ENCODE measurements around the gene EHD4. TPM values are rescaled to one million over a fixed set of nuclear protein-coding genes. Genes with fewer than 3 reads are reported as not detected.

Gene EHD4
- polyA plus RNA-seq, 1 of the 3 experiments (the other 2 are of a cell fraction), result 17.5 TPM

DNA sequence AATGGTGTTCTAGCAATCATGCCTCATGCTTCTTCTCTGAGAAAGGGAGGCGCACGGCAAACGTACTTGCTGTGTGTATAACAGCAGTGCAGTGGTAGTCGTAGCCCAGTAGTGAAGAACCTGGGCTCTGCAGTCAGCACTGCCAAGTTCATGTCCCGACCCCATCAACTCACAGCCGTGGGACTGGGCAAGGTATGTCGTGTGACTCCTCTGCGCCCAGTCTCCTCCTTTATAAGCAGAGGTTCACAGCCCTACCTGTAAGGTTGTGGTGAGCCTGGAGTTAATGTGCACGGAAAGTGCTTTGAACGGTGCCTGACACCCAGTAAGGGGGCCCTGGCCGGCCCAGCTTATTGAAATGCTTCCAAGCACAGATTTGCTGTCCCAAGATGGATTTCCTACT lies 26.6 kb downstream of the EHD4 start:
- 96% methylated on average over 5 of the region's 11 CpGs for WGBS (ENCODE audit: low lambda C conversion rate)
- no peak for DNase-seq
- Histone ChIP-seq H3K9me3 (no peaks in the 10 kb centered on the region), H3K4me1 (ENCODE audit: control insufficient read depth in 1 of 2, insufficient read depth in 2 of 2, low read depth in 1 of 2, low read length in 1 of 2) (peaks cover 7 to 34% of the 10 kb centered on the region in 2 experiments; a peak in 3 of 4 replicates), H3K27ac (ENCODE audit: low read depth in 2 of 2, low read length in 1 of 2) (no peak overlapping the region), H3K36me3 (replicated peaks in 1 of 2; ENCODE audit: control insufficient read depth in 1 of 2, insufficient read depth in 2 of 2, low read length in 1 of 2) (no peaks in the 10 kb centered on the region), H3K27me3 (ENCODE audit: insufficient read depth) (no peaks in the 10 kb centered on the region), H3K9ac (no peak overlapping the region), H3K4me3 (ENCODE audit: low read depth in 2 of 2, low read length in 1 of 2) (no peak overlapping the region), H2AFZ (ENCODE audit: low read depth) (no peak overlapping the region), H3K79me2 (ENCODE audit: insufficient read depth) (peaks cover 55% of the 10 kb centered on the region), H3K9me2 (no peaks in the 10 kb centered on the region), H4K20me1 (ENCODE audit: insufficient read depth) (no peaks in the 10 kb centered on the region), H3F3A (replicated peaks; ENCODE audit: insufficient read depth) (peaks cover 23% of the 10 kb centered on the region), H3K4me2 (no peak overlapping the region)
- ChIA-PET POLR2A (no interaction called here), CTCF (no interaction called here)
- TF ChIP-seq POLR2AphosphoS5 (IDR thresholded peaks at IDR 0.05; ENCODE audit: low read depth, low read length) (no peak), FOXJ3 (CRISPR knock-in tag; IDR thresholded peaks at IDR 0.05) (no peak), ELF1 (IDR thresholded peaks at IDR 0.05) (no peak), SIN3A (IDR thresholded peaks at IDR 0.05; ENCODE audit: borderline replicate concordance, low read depth, low read length) (no peak)
- TF ChIP-seq, protein P1, sequence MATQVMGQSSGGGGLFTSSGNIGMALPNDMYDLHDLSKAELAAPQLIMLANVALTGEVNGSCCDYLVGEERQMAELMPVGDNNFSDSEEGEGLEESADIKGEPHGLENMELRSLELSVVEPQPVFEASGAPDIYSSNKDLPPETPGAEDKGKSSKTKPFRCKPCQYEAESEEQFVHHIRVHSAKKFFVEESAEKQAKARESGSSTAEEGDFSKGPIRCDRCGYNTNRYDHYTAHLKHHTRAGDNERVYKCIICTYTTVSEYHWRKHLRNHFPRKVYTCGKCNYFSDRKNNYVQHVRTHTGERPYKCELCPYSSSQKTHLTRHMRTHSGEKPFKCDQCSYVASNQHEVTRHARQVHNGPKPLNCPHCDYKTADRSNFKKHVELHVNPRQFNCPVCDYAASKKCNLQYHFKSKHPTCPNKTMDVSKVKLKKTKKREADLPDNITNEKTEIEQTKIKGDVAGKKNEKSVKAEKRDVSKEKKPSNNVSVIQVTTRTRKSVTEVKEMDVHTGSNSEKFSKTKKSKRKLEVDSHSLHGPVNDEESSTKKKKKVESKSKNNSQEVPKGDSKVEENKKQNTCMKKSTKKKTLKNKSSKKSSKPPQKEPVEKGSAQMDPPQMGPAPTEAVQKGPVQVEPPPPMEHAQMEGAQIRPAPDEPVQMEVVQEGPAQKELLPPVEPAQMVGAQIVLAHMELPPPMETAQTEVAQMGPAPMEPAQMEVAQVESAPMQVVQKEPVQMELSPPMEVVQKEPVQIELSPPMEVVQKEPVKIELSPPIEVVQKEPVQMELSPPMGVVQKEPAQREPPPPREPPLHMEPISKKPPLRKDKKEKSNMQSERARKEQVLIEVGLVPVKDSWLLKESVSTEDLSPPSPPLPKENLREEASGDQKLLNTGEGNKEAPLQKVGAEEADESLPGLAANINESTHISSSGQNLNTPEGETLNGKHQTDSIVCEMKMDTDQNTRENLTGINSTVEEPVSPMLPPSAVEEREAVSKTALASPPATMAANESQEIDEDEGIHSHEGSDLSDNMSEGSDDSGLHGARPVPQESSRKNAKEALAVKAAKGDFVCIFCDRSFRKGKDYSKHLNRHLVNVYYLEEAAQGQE (IDR thresholded peaks at IDR 0.05; ENCODE audit: low read depth, low read length), result no peak
- TF ChIP-seq, protein P2, sequence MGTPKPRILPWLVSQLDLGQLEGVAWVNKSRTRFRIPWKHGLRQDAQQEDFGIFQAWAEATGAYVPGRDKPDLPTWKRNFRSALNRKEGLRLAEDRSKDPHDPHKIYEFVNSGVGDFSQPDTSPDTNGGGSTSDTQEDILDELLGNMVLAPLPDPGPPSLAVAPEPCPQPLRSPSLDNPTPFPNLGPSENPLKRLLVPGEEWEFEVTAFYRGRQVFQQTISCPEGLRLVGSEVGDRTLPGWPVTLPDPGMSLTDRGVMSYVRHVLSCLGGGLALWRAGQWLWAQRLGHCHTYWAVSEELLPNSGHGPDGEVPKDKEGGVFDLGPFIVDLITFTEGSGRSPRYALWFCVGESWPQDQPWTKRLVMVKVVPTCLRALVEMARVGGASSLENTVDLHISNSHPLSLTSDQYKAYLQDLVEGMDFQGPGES (IDR thresholded peaks at IDR 0.05; ENCODE audit: low read depth, low read length), result no peak

DNA sequence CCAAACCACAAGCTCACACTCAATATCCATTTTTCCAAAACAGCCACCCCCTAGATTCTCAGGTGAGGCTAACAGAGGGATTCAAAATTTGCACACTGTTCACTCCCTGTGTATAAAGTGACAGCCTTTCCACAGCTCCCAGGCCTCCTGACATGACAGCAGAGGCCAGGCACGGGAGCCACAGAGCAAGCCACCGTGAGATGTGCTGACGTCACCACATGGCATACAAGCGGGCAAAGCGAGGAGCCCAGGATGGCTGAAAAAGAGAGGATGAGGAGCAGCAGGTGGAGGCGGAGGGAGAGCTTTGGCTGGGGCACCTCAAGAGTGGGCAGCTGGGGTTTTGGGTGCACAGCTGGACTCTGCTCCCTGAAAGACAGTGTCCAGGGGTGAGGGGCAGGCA lies 27.1 kb downstream of the EHD4 start:
- no peaks in the 10 kb centered on the region for H3K36me3 ChIP-seq (replicated peaks in 1 of 2; ENCODE audit: control insufficient read depth in 1 of 2, insufficient read depth in 2 of 2, low read length in 1 of 2)
- TF ChIP-seq SMC3 (IDR thresholded peaks at IDR 0.05; ENCODE audit: low read depth, low read length) (no peak), RFX5 (IDR thresholded peaks at IDR 0.05; ENCODE audit: low read length) (no peak), ELF1 (IDR thresholded peaks at IDR 0.05) (no peak), EZH2phosphoT487 (IDR thresholded peaks at IDR 0.05; ENCODE audit: borderline replicate concordance, low read depth) (no peak), TAF1 (IDR thresholded peaks at IDR 0.05; ENCODE audit: borderline replicate concordance, low read depth, low read length) (no peak), RXRA (IDR thresholded peaks at IDR 0.05; ENCODE audit: borderline replicate concordance, low read depth) (no peak)
- TF ChIP-seq, protein P1 (IDR thresholded peaks at IDR 0.05; ENCODE audit: low read depth, low read length), result no peak
- TF ChIP-seq, protein P3, sequence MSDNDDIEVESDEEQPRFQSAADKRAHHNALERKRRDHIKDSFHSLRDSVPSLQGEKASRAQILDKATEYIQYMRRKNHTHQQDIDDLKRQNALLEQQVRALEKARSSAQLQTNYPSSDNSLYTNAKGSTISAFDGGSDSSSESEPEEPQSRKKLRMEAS (IDR thresholded peaks at IDR 0.05; ENCODE audit: low read depth), result no peak
- TF ChIP-seq, protein P2 (IDR thresholded peaks at IDR 0.05; ENCODE audit: low read depth, low read length), result no peak
- ChIA-PET POLR2A (no interaction called here), CTCF (no interaction called here)
- no peaks in the 10 kb centered on the region for H3K27me3 ChIP-seq (ENCODE audit: insufficient read depth)
- peaks cover 7 to 39% of the 10 kb centered on the region in 2 experiments; a peak in 3 of 4 replicates for H3K4me1 ChIP-seq (ENCODE audit: control insufficient read depth in 1 of 2, insufficient read depth in 2 of 2, low read depth in 1 of 2, low read length in 1 of 2)
- H3K9me3 ChIP-seq, result no peaks in the 10 kb centered on the region
- H4K20me1 ChIP-seq (ENCODE audit: insufficient read depth), result no peaks in the 10 kb centered on the region
- WGBS (ENCODE audit: low lambda C conversion rate), result 94% methylated on average over 6 of the region's 6 CpGs
- peaks cover 54% of the 10 kb centered on the region for H3K79me2 ChIP-seq (ENCODE audit: insufficient read depth)
- H3F3A ChIP-seq (replicated peaks; ENCODE audit: insufficient read depth), result peaks cover 24% of the 10 kb centered on the region
- no peak overlapping the region for H2AFZ ChIP-seq (ENCODE audit: low read depth)
- peak overlapping the region; percentile 58 to 95; a peak in 3 of 4 replicates for H3K27ac ChIP-seq (ENCODE audit: low read depth in 2 of 2, low read length in 1 of 2)
- H3K9ac ChIP-seq, result no peak overlapping the region
- no peaks in the 10 kb centered on the region for H3K9me2 ChIP-seq
- no peak overlapping the region for H3K4me3 ChIP-seq (ENCODE audit: low read depth in 2 of 2, low read length in 1 of 2)
- no peak for DNase-seq
- peak overlapping the region; percentile 78 for H3K4me2 ChIP-seq

Data from SK-N-SH (cell line).